Adrenal gland (tissue), 5 donors: Measurements from ENCODE around the gene ZSWIM9.

ENCODE experiments used
- CTCF ChIP-seq, 6 experiments: fragments of 450-650 bp in 4 of 6; fragments of 200-600 bp in 2 of 6; sonication (generic) in 1 of 6; IDR thresholded peaks; 1 replicate in 5 of 6; 2 replicates in 1 of 6; pipeline versions ENCODE4 v1.5.1 to v1.8.0; 2016 to 2021; ENCODE audit warnings: antibody characterized with exemption in 6 of 6, mild to moderate bottlenecking in 2 of 6, moderate library complexity in 1 of 6
- POLR2A ChIP-seq, 2 donors: fragments of 450-650 bp; IDR thresholded peaks; one replicate each; pipeline ENCODE4 v1.6.1; 2017; ENCODE audit warnings: antibody characterized with exemption in 2 of 2, mild to moderate bottlenecking in 2 of 2, moderate library complexity in 1 of 2
- donor health status: DM: no; HTN: no; CAD: no.

GRCh38 chr19:48169578-48169938 lies 922 bp upstream of the ZSWIM9 start:
- TF ChIP-seq CTCF (IDR thresholded peaks at IDR 0.05) = no peak
- no peak for TF ChIP-seq POLR2A (IDR thresholded peaks at IDR 0.05)
